Stimulated activated CD4-positive, alpha-beta T cell treated with anti-CD3 and anti-CD28 coated beads, Interleukin-12 subunit alpha, Interleukin-12 subunit beta, amount 100 ng/mL, for 4 hours (primary cell): ENCODE results near the gene COX8C.
"Not testable (repeated sequence)": the region's sequence is repeated elsewhere in the genome, so short reads cannot be mapped to it uniquely, and the experiment has no call there.

Source experiments
- DNase-seq: peaks from one replicate; pipeline ENCODE4 v3.0.0-alpha.2; 2020

Gene COX8C

DNA sequence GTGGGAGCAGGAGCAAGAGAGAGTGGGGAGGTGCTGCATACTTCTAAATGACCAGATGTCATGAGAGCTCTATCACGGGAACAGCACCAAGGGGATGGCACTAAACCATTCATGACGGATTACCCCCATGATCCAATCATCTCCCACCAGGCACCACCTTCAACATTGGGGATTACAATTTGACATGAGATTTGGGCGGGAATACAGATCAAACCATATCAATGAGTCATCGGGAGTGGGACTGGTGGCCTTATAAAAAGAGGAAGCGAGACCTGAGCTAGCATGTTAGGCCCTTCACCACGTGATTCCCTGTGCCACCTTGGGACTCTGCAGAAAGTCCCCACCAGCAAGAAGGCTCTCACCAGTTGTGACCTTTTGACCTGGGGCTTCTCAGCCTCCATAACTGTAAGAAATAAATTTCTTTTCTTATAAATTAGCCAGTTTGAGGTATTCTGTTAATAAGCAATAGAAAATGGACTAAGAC is 28.7 kb downstream of the COX8C start:
- DNase-seq: no peak

GRCh38 chr14:93379831-93380230 is 32.8 kb downstream of the COX8C start:
- no peak for DNase-seq

GRCh38 chr14:93381644-93382043 is 34.7 kb downstream of the COX8C start:
- no peak for DNase-seq

DNA sequence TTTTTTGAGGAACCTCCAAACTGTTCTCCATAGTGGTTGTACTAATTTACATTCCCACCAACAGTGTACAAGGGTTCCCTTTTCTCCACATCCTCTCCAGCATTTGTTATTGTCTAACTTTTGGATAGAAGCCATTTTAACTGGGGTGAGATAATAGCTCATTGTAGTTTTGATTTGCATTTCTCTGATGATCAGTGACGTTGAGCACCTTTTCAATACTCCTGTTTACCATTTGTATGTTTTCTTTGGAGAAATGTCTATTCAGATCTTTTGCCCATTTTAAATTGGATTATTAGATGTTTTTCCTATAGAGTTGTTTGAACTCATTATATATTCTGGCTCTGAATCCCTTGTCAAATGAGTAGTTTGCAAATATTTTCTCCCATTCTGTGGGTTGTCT is 37.3 kb downstream of the COX8C start:
- not testable (repeated sequence) for DNase-seq

GRCh38 chr14:93395231-93395630 is 48.2 kb downstream of the COX8C start:
- no peak for DNase-seq

- no peak for DNase-seq
Observed at GRCh38 chr14:93396456-93396855, 49.5 kb downstream of the COX8C start.
